Peyer's patch (tissue), 4 donors: ENCODE data around the gene TLE5.

Source experiments
- POLR2A ChIP-seq, 2 donors: fragments of 450-650 bp; IDR thresholded peaks; one replicate each; pipeline ENCODE4 v1.5.1; 2017; ENCODE audit warnings: antibody characterized with exemption in 2 of 2, mild to moderate bottlenecking in 2 of 2, moderate library complexity in 2 of 2
- TF ChIP-seq, protein P1 (sequence below), 6 experiments: fragments of 450-650 bp in 4 of 6; fragments of 200-600 bp in 2 of 6; sonication (generic) in 1 of 6; IDR thresholded peaks; one replicate each; pipeline ENCODE4 v1.5.1; 2017 to 2019; ENCODE audit warnings: antibody characterized with exemption in 6 of 6, mild to moderate bottlenecking in 3 of 6, moderate library complexity in 1 of 6

DNA sequence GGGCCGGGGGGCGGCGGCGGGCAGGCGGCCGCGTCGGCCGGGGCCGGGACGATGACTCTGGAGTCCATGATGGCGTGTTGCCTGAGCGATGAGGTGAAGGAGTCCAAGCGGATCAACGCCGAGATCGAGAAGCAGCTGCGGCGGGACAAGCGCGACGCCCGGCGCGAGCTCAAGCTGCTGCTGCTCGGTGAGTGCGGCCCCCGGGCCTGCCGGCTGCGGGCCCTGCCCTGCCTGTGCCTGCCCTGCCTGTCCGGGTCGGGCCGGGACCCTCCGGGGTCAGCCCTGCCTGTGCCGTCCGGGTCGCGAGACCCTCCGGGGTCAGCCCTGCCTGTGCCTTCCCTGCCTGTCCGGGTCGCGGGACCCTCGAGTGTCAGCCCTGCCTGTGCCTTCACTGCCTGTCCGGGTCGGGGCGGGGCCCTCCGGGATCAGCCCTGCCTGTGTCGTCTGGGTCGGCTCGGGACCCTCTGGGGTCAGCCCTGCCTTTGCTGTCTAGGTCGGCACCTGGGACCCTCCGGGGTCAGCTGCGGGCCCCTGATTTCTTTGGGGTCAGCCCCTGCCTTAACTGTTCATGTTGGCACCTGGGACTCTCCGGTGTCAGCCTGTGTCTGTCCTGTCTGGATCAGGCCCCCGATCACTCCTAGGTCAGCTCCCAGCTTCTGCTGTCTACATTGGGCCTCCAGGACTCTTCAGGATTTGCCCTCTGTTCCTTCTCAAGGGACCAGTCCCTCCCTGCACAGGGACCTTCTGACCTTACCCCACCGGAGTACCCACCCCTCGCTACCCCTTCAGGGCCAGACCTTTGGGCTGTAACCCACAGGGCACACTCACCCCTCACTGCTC is 32.5 kb upstream of the TLE5 start:
- TF ChIP-seq, protein P1, sequence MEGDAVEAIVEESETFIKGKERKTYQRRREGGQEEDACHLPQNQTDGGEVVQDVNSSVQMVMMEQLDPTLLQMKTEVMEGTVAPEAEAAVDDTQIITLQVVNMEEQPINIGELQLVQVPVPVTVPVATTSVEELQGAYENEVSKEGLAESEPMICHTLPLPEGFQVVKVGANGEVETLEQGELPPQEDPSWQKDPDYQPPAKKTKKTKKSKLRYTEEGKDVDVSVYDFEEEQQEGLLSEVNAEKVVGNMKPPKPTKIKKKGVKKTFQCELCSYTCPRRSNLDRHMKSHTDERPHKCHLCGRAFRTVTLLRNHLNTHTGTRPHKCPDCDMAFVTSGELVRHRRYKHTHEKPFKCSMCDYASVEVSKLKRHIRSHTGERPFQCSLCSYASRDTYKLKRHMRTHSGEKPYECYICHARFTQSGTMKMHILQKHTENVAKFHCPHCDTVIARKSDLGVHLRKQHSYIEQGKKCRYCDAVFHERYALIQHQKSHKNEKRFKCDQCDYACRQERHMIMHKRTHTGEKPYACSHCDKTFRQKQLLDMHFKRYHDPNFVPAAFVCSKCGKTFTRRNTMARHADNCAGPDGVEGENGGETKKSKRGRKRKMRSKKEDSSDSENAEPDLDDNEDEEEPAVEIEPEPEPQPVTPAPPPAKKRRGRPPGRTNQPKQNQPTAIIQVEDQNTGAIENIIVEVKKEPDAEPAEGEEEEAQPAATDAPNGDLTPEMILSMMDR (IDR thresholded peaks at IDR 0.05): no peak
- peak in 1 of 2 donors; percentile 17 for TF ChIP-seq POLR2A (IDR thresholded peaks at IDR 0.05)
